GM13976 (cell line): ENCODE measurements around the gene P4HTM.

ENCODE experiments used
- DNase-seq: peaks from one replicate; pipeline ENCODE4 v3.0.0; 2012; ENCODE audit warnings: low spot score
- in situ Hi-C: fragments of 300-500 bp; cut with MboI; formaldehyde crosslinking; loops from one replicate; pipeline ENCODE4 v1.12.0; 2022; ENCODE audit warnings: low sequenced_read_pairs, mixed read lengths, inconsistent platforms; ENCODE audit not compliant: unreplicated experiment
- TF ChIP-seq, protein P1 (sequence below): IDR thresholded peaks from 2 replicates; pipeline ENCODE4 v1.5.1; 2012; ENCODE audit warnings: borderline replicate concordance, mild to moderate bottlenecking; ENCODE audit not compliant: insufficient read depth; ENCODE audit errors: extremely low read depth, missing control alignments, control extremely low read depth

P4HTM gene

GRCh38 chr3:48990636-48991469 lies 812 bp downstream of the P4HTM start:
- TF ChIP-seq, protein P1, sequence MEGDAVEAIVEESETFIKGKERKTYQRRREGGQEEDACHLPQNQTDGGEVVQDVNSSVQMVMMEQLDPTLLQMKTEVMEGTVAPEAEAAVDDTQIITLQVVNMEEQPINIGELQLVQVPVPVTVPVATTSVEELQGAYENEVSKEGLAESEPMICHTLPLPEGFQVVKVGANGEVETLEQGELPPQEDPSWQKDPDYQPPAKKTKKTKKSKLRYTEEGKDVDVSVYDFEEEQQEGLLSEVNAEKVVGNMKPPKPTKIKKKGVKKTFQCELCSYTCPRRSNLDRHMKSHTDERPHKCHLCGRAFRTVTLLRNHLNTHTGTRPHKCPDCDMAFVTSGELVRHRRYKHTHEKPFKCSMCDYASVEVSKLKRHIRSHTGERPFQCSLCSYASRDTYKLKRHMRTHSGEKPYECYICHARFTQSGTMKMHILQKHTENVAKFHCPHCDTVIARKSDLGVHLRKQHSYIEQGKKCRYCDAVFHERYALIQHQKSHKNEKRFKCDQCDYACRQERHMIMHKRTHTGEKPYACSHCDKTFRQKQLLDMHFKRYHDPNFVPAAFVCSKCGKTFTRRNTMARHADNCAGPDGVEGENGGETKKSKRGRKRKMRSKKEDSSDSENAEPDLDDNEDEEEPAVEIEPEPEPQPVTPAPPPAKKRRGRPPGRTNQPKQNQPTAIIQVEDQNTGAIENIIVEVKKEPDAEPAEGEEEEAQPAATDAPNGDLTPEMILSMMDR = no peak
- no peak for DNase-seq
- in situ Hi-C loops = no loop called here

- no peak for DNase-seq
- in situ Hi-C loops = no loop called here
- TF ChIP-seq, protein P1 = no peak
Observed at GRCh38 chr3:48991851-48992545, 2.0 kb downstream of the P4HTM start.

- TF ChIP-seq, protein P1 = no peak
- in situ Hi-C loops = no loop called here
- no peak for DNase-seq
Observed at GRCh38 chr3:48993834-48994233, 3.8 kb downstream of the P4HTM start.

GRCh38 chr3:48996640-48997039 lies 6.6 kb downstream of the P4HTM start:
- in situ Hi-C loops = no loop called here
- no peak for DNase-seq

GRCh38 chr3:48997102-48997635 lies 7.1 kb downstream of the P4HTM start:
- in situ Hi-C loops = no loop called here
- TF ChIP-seq, protein P1 = no peak
- DNase-seq = peak; percentile 13

More at GRCh38 chr3:48996640-48997039, 6.6 kb downstream of the P4HTM start:
- TF ChIP-seq, protein P1 = no peak

GRCh38 chr3:48997714-48998637 lies 7.9 kb downstream of the P4HTM start:
- peak; percentile 15 for DNase-seq
- TF ChIP-seq, protein P1 = no peak
- in situ Hi-C loops = no loop called here
